Common myeloid progenitor, CD34-positive (primary cell): ENCODE measurements around the gene EIF2D.

Source experiments
- CTCF ChIA-PET: fragments of 350-600 bp; sonication (Branson Sonifier 250); formaldehyde crosslinking; loops from one replicate; lab custom pipeline; 2021; ENCODE audit warnings: antibody characterized with exemption; lab: Charles Lee
- POLR2A ChIA-PET: fragments of 350-600 bp; sonication (Branson Sonifier 250); formaldehyde crosslinking; loops from one replicate; lab custom pipeline; 2021; ENCODE audit warnings: antibody characterized with exemption; lab: Charles Lee
- DNase-seq, 3 donors: peaks; one replicate each; pipeline versions ENCODE4 v3.0.0 to v3.0.0-alpha.2; 2013
- H3K27ac ChIP-seq, 2 experiments: 1 replicate in 1 of 2; 2 replicates in 1 of 2; pipeline ENCODE4 v1.7.0; 2013; ENCODE audit warnings: inconsistent platforms in 2 of 2, low read length in 2 of 2, mild to moderate bottlenecking in 2 of 2, low read depth in 1 of 2, moderate library complexity in 1 of 2; ENCODE audit not compliant: severe bottlenecking in 2 of 2, insufficient read depth in 1 of 2, poor library complexity in 1 of 2
- H3K27me3 ChIP-seq, 5 experiments: replicated peaks in 2 of 5; 1 replicate in 3 of 5; 2 replicates in 2 of 5; pipeline versions ENCODE4 v1.6.1 to v1.7.0; 2013; ENCODE audit warnings: low read length in 4 of 5, mild to moderate bottlenecking in 2 of 5, moderate library complexity in 2 of 5, inconsistent platforms in 1 of 5; ENCODE audit not compliant: insufficient read depth in 5 of 5, control insufficient read depth in 4 of 5
- H3K36me3 ChIP-seq, 4 experiments: 1 replicate in 2 of 4; 2 replicates in 2 of 4; pipeline versions ENCODE4 v1.6.1 to v1.7.0; 2013; ENCODE audit warnings: low read length in 3 of 4, control low read depth in 1 of 4, mild to moderate bottlenecking in 1 of 4; ENCODE audit not compliant: control insufficient read depth in 4 of 4, insufficient read depth in 4 of 4
- H3K4me1 ChIP-seq, 4 experiments: 1 replicate in 3 of 4; 2 replicates in 1 of 4; pipeline versions ENCODE4 v1.6.1 to v1.7.1; 2013; ENCODE audit warnings: low read length in 3 of 4, mild to moderate bottlenecking in 3 of 4, control low read depth in 1 of 4, inconsistent platforms in 1 of 4, moderate library complexity in 1 of 4; ENCODE audit not compliant: control insufficient read depth in 4 of 4, insufficient read depth in 4 of 4; ENCODE audit errors: control extremely low read depth in 1 of 4
- H3K4me3 ChIP-seq, 7 experiments: 1 replicate in 4 of 7; 2 replicates in 3 of 7; pipeline versions ENCODE4 v1.5.1 to v1.7.0; 2013; ENCODE audit warnings: mild to moderate bottlenecking in 7 of 7, low read length in 6 of 7, moderate library complexity in 6 of 7, inconsistent platforms in 2 of 7, low read depth in 2 of 7, control low read depth in 1 of 7; ENCODE audit not compliant: insufficient read depth in 4 of 7, control insufficient read depth in 1 of 7; ENCODE audit errors: extremely low read depth in 1 of 7
- H3K9me3 ChIP-seq, 5 experiments: 1 replicate in 4 of 5; 2 replicates in 1 of 5; pipeline versions ENCODE4 v1.6.1 to v1.7.1; 2013; ENCODE audit warnings: low read length in 4 of 5, mild to moderate bottlenecking in 2 of 5, inconsistent platforms in 1 of 5, low read depth in 1 of 5, moderate library complexity in 1 of 5; ENCODE audit not compliant: control insufficient read depth in 4 of 5, insufficient read depth in 2 of 5; ENCODE audit errors: control extremely low read depth in 1 of 5
- WGBS: methylation state at CpG from one replicate; pipeline ENCODE4 v1.1.5; 2013; ENCODE audit not compliant: insufficient coverage; 5-methylcytosine and 5-hydroxymethylcytosine counted together

Gene EIF2D

GRCh38 chr1:206569556-206569955, 42.7 kb downstream of the EIF2D start:
- H3K27me3 ChIP-seq, result no peaks in the 10 kb centered on the region
- H3K27ac ChIP-seq, result no peak overlapping the region
- peaks cover 5 to 56% (median 24%) of the 10 kb centered on the region in 4 experiments for H3K36me3 ChIP-seq
- H3K4me1 ChIP-seq, result peaks cover 12 to 32% (median 26%) of the 10 kb centered on the region in 4 experiments
- ChIA-PET CTCF (interaction anchor here (0.8 to 21.6 kb wide), 4 partner anchors 9 to 24 kb away, joined by 3 to 395 read pairs (median 6); no protein-coding TSS in a partner anchor), POLR2A (no interaction called here)
- 92% methylated on average over 2 of the region's 4 CpGs for WGBS
- no peaks in the 10 kb centered on the region for H3K9me3 ChIP-seq
- DNase-seq, result no peak
- no peak overlapping the region for H3K4me3 ChIP-seq

- Histone ChIP-seq H3K9me3 (no peaks in the 10 kb centered on the region), H3K36me3 (peaks cover 8 to 60% (median 26%) of the 10 kb centered on the region in 4 experiments), H3K27ac (no peak overlapping the region), H3K4me1 (peaks cover 17 to 32% (median 27%) of the 10 kb centered on the region in 4 experiments), H3K27me3 (no peaks in the 10 kb centered on the region), H3K4me3 (no peak overlapping the region)
- WGBS, result 95% methylated on average over 7 of the region's 8 CpGs
- POLR2A ChIA-PET, result interaction anchor here (1.3 kb wide), 1 partner anchor 11 kb away, joined by 4 read pairs; no protein-coding TSS in a partner anchor
- DNase-seq, result no peak
- CTCF ChIA-PET, result interaction anchor here (1.0 to 21.6 kb wide), 5 partner anchors 11 to 23 kb away, joined by 3 to 395 read pairs (median 6); no protein-coding TSS in a partner anchor
Observed at GRCh38 chr1:206568779-206569352, 43.4 kb downstream of the EIF2D start.

GRCh38 chr1:206568256-206568655, 44.0 kb downstream of the EIF2D start:
- peaks cover 8 to 64% (median 26%) of the 10 kb centered on the region in 4 experiments for H3K36me3 ChIP-seq
- WGBS, result 98% methylated on average over 7 of the region's 10 CpGs
- no peaks in the 10 kb centered on the region for H3K27me3 ChIP-seq
- ChIA-PET CTCF (interaction anchor here (1.0 to 21.6 kb wide), 5 partner anchors 12 to 23 kb away, joined by 3 to 395 read pairs (median 6); no protein-coding TSS in a partner anchor), POLR2A (interaction anchor here (1.3 kb wide), 1 partner anchor 12 kb away, joined by 4 read pairs; no protein-coding TSS in a partner anchor)
- peaks cover 23 to 35% (median 30%) of the 10 kb centered on the region in 4 experiments for H3K4me1 ChIP-seq
- H3K27ac ChIP-seq, result no peak overlapping the region
- DNase-seq, result no peak
- no peaks in the 10 kb centered on the region for H3K9me3 ChIP-seq
- H3K4me3 ChIP-seq, result no peak overlapping the region

GRCh38 chr1:206566999-206567398, 45.3 kb downstream of the EIF2D start:
- no peak overlapping the region for H3K27ac ChIP-seq
- H3K4me1 ChIP-seq, result peaks cover 24 to 46% (median 39%) of the 10 kb centered on the region in 4 experiments
- ChIA-PET CTCF (interaction anchor here (1.6 to 21.6 kb wide), 4 partner anchors 9 to 23 kb away, joined by 6 to 395 read pairs (median 82); no protein-coding TSS in a partner anchor), POLR2A (interaction anchor here (0.7 kb wide), 1 partner anchor 9 kb away, joined by 4 read pairs; no protein-coding TSS in a partner anchor)
- no peaks in the 10 kb centered on the region for H3K27me3 ChIP-seq
- H3K36me3 ChIP-seq, result peaks cover 6 to 62% (median 24%) of the 10 kb centered on the region in 4 experiments
- DNase-seq, result no peak
- H3K9me3 ChIP-seq, result no peaks in the 10 kb centered on the region
- H3K4me3 ChIP-seq, result no peak overlapping the region
- WGBS, result no CpG with 5 or more reads among the region's 4 CpGs

- H3K27ac ChIP-seq, result peak overlapping the region in 1 of 2 experiments; percentile 3
- 85% methylated on average over 2 of the region's 4 CpGs for WGBS
- no peaks in the 10 kb centered on the region for H3K27me3 ChIP-seq
- H3K36me3 ChIP-seq, result peaks cover 9 to 64% (median 28%) of the 10 kb centered on the region in 4 experiments
- H3K4me1 ChIP-seq, result peaks cover 26 to 51% (median 43%) of the 10 kb centered on the region in 4 experiments
- CTCF ChIA-PET, result interaction anchor here (1.1 to 21.6 kb wide), 5 partner anchors 8 to 22 kb away, joined by 4 to 395 read pairs (median 6); no protein-coding TSS in a partner anchor
- DNase-seq, result no peak
- H3K9me3 ChIP-seq, result no peaks in the 10 kb centered on the region
- no peak overlapping the region for H3K4me3 ChIP-seq
- POLR2A ChIA-PET, result interaction anchor here (0.7 kb wide), 1 partner anchor 8 kb away, joined by 4 read pairs; no protein-coding TSS in a partner anchor
Observed at GRCh38 chr1:206565995-206566394, 46.3 kb downstream of the EIF2D start.

- Histone ChIP-seq H3K36me3 (peaks cover 15 to 61% (median 26%) of the 10 kb centered on the region in 4 experiments), H3K27ac (no peak overlapping the region), H3K27me3 (no peaks in the 10 kb centered on the region), H3K9me3 (no peaks in the 10 kb centered on the region), H3K4me1 (peaks cover 41 to 75% (median 67%) of the 10 kb centered on the region in 4 experiments), H3K4me3 (peak overlapping the region in 3 of 7 experiments; percentile 8 to 35 (median 17))
- ChIA-PET CTCF (interaction anchor here (0.9 to 21.6 kb wide), 6 partner anchors 9 to 101 kb away, joined by 3 to 395 read pairs (median 9); no protein-coding TSS in a partner anchor), POLR2A (interaction anchor here (0.8 to 1.8 kb wide), 2 partner anchors 10 to 17 kb away, joined by 3 to 12 read pairs; no protein-coding TSS in a partner anchor)
- no peak for DNase-seq
- WGBS, result 20% methylated on average over 1 of the region's 1 CpG
Observed at GRCh38 chr1:206563367-206564207, 48.7 kb downstream of the EIF2D start.
